Neural cell (in vitro differentiated cells): ENCODE measurements around the gene NUDT16. TPM values are rescaled to one million over a fixed set of nuclear protein-coding genes. Genes with fewer than 3 reads are reported as not detected.
"Not testable (repeated sequence)": the region's sequence is repeated elsewhere in the genome, so short reads cannot be mapped to it uniquely, and the experiment has no call there.

Source experiments
- H2AFZ ChIP-seq: fragments of 200-600, 300-800 bp; sonication (generic), shearing (Covaris generic); 2 replicates; pipeline ENCODE4 v1.6.0; 2014; ENCODE audit warnings: low read depth, mild to moderate bottlenecking, antibody characterized with exemption, low read length, moderate library complexity
- H3F3A ChIP-seq: fragments of 200-600 bp; shearing (Covaris generic); 2 replicates; pipeline ENCODE4 v1.6.1; 2016; ENCODE audit warnings: mild to moderate bottlenecking, moderate library complexity, mixed read lengths, antibody characterized with exemption, low read length; ENCODE audit not compliant: insufficient read depth, poor library complexity, severe bottlenecking
- H3K27ac ChIP-seq: fragments of 200-600, 300-800 bp; sonication (generic), shearing (Covaris generic); 2 replicates; pipeline ENCODE4 v1.5.1; 2014; ENCODE audit warnings: mild to moderate bottlenecking, low read length, moderate library complexity
- H3K27me3 ChIP-seq: fragments of 300-800, 200-600 bp; sonication (generic), shearing (Covaris generic); 2 replicates; pipeline ENCODE4 v1.6.0; 2014; ENCODE audit warnings: mild to moderate bottlenecking, low read depth, low read length, moderate library complexity; ENCODE audit not compliant: insufficient read depth
- H3K36me3 ChIP-seq: fragments of 300-800, 200-600 bp; sonication (generic), shearing (Covaris generic); 2 replicates; pipeline ENCODE4 v1.5.1; 2014; ENCODE audit warnings: mild to moderate bottlenecking, antibody characterized with exemption, low read length, moderate library complexity; ENCODE audit not compliant: insufficient read depth
- H3K4me2 ChIP-seq: fragments of 300-800, 200-600 bp; sonication (generic), shearing (Covaris generic); 2 replicates; pipeline ENCODE4 v1.6.0; 2014; ENCODE audit warnings: mild to moderate bottlenecking, low read length
- H3K4me3 ChIP-seq: fragments of 300-800, 200-600 bp; sonication (generic), shearing (Covaris generic); 2 replicates; pipeline ENCODE4 v1.5.1; 2014; ENCODE audit warnings: mild to moderate bottlenecking, low read length, moderate library complexity
- H3K79me2 ChIP-seq: fragments of 200-600 bp; shearing (Covaris generic); replicated peaks from 2 replicates; pipeline ENCODE4 v1.6.0; 2014; ENCODE audit warnings: mild to moderate bottlenecking, low read length, moderate library complexity; ENCODE audit not compliant: insufficient read depth
- H3K9ac ChIP-seq: fragments of 300-800, 200-600 bp; sonication (generic), shearing (Covaris generic); 2 replicates; pipeline ENCODE4 v1.6.1; 2016; ENCODE audit warnings: mild to moderate bottlenecking, low read length, mixed read lengths
- H3K9me2 ChIP-seq: fragments of 200-600 bp; shearing (Covaris generic); 2 replicates; pipeline ENCODE4 v1.6.1; 2016; ENCODE audit warnings: mild to moderate bottlenecking, low read length, mixed read lengths; ENCODE audit not compliant: insufficient read depth
- H3K9me3 ChIP-seq: fragments of 200-600, 300-800 bp; sonication (generic), shearing (Covaris generic); 2 replicates; pipeline ENCODE4 v1.6.1; 2016; ENCODE audit warnings: mild to moderate bottlenecking, mixed run types, low read length, moderate library complexity, mixed read lengths
- H4K20me1 ChIP-seq: fragments of 200-600 bp; shearing (Covaris generic); 2 replicates; pipeline ENCODE4 v1.6.1; 2016; ENCODE audit warnings: mild to moderate bottlenecking, mixed run types; ENCODE audit not compliant: insufficient read depth
- EP300 ChIP-seq: fragments of 450-650 bp; conservative IDR thresholded peaks from 2 replicates; pipeline ENCODE4 v1.6.1; 2014; ENCODE audit warnings: antibody characterized with exemption, mild to moderate bottlenecking, moderate library complexity; ENCODE audit not compliant: poor library complexity, severe bottlenecking
- EZH2 ChIP-seq: fragments of 200-600, 300-800 bp; shearing (Covaris generic), sonication (generic); IDR thresholded peaks from 2 replicates; pipeline ENCODE4 v1.6.1; 2014; ENCODE audit warnings: antibody characterized with exemption, low read length, borderline replicate concordance, mild to moderate bottlenecking; ENCODE audit not compliant: insufficient read depth, poor library complexity, severe bottlenecking
- MXI1 ChIP-seq: fragments of 450-650 bp; conservative IDR thresholded peaks from 2 replicates; pipeline ENCODE4 v1.6.1; 2014; ENCODE audit warnings: antibody characterized with exemption, mild to moderate bottlenecking; ENCODE audit not compliant: poor library complexity, severe bottlenecking
- POLR2AphosphoS5 ChIP-seq: IDR thresholded peaks from 2 replicates; pipeline ENCODE4 v1.6.1; 2012
- RAD21 ChIP-seq: fragments of 450-650 bp; conservative IDR thresholded peaks from 2 replicates; pipeline ENCODE4 v1.6.1; 2014; ENCODE audit warnings: antibody characterized with exemption, mild to moderate bottlenecking, moderate library complexity
- SMC3 ChIP-seq: fragments of 450-650 bp; conservative IDR thresholded peaks from 2 replicates; pipeline ENCODE4 v1.6.1; 2014; ENCODE audit warnings: antibody characterized with exemption, mild to moderate bottlenecking, moderate library complexity; ENCODE audit not compliant: poor library complexity
- TAF1 ChIP-seq: IDR thresholded peaks from 2 replicates; pipeline ENCODE4 v1.6.1; 2012; ENCODE audit warnings: low read depth
- polyA plus RNA-seq: library from polyadenylated mRNA; depleted of rRNA; stranded (reverse); fragments of >200 nt; gene quantifications from 2 replicates; pipeline ENCODE4 v1.2.3, GENCODE V29; 2014
- TF ChIP-seq, protein P1 (sequence below): fragments of 450-650 bp; IDR thresholded peaks from 2 replicates; pipeline ENCODE4 v1.5.1; 2014; ENCODE audit warnings: antibody characterized with exemption, mild to moderate bottlenecking, moderate library complexity; ENCODE audit not compliant: poor library complexity, severe bottlenecking
- TF ChIP-seq, protein P2 (sequence below): IDR thresholded peaks from 2 replicates; pipeline ENCODE4 v1.6.1; 2012; ENCODE audit warnings: borderline replicate concordance

NUDT16 gene
- polyA plus RNA-seq, 1 donor from 2014 or later: 6.1 TPM

DNA sequence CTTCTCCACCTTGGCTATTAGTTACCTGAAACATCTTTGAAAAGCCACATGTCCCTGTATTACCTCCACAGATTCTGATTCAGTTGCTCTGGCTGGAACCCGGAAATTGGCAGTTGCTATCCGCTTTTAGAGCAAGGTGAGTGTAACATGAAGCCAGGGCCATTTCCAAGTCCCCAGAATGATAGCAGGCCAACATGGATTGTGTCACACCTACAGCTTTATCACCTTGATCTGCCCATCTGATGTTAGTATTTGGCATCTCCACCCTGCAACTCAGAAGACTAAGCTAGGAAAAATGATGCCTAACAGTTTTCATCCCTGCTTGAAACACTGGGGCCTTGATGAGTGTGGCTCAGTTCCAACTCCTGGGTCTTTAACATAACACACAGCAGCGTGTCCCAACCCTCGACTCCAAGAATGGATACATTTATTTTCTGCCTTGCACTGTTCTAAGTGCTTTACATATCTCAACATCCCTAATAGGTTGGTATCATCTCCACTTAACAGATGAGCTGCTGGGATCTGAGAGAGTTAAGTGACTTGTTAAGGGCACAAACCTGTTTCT, 21.3 kb upstream of the NUDT16 start:
- Histone ChIP-seq H3K9ac (no peak overlapping the region), H3K36me3 (no peaks in the 10 kb centered on the region), H3K27ac (no peak overlapping the region), H3K4me2 (no peak overlapping the region), H3K27me3 (peaks cover 13% of the 10 kb centered on the region), H3K9me2 (no peaks in the 10 kb centered on the region), H3K9me3 (no peaks in the 10 kb centered on the region), H4K20me1 (no peaks in the 10 kb centered on the region), H2AFZ (no peak overlapping the region), H3K4me3 (no peak overlapping the region), H3F3A (no peaks in the 10 kb centered on the region), H3K79me2 (no peaks in the 10 kb centered on the region)
- no peak for TF ChIP-seq TAF1
- no peak for TF ChIP-seq EP300
- no peak for TF ChIP-seq EZH2

DNA sequence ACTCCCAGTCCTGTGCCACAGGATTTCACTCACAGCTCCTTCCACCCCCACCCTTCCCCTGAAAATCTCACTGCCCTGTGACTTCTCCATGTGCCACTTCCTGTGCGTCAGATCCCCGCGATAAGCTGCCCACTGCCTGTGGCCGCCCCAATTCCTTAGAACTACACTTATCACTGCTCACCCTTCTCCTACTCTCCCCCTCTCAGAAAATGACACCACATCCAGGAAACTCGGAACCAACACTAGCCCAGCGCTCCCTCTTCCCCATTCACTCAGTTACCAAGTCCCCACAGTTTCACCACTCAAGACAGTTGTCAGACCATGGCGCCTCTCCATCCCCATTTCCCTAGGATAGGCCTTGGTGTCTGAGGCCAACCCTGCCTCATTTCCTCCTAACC, 20.5 kb upstream of the NUDT16 start:
- not testable (repeated sequence) for H3K4me2 ChIP-seq, H3F3A ChIP-seq, H3K9ac ChIP-seq, H3K9me3 ChIP-seq, H2AFZ ChIP-seq, H3K36me3 ChIP-seq, H3K27ac ChIP-seq, H3K79me2 ChIP-seq, H4K20me1 ChIP-seq, H3K4me3 ChIP-seq, H3K9me2 ChIP-seq
- peaks cover 13% of the 10 kb centered on the region for H3K27me3 ChIP-seq

DNA sequence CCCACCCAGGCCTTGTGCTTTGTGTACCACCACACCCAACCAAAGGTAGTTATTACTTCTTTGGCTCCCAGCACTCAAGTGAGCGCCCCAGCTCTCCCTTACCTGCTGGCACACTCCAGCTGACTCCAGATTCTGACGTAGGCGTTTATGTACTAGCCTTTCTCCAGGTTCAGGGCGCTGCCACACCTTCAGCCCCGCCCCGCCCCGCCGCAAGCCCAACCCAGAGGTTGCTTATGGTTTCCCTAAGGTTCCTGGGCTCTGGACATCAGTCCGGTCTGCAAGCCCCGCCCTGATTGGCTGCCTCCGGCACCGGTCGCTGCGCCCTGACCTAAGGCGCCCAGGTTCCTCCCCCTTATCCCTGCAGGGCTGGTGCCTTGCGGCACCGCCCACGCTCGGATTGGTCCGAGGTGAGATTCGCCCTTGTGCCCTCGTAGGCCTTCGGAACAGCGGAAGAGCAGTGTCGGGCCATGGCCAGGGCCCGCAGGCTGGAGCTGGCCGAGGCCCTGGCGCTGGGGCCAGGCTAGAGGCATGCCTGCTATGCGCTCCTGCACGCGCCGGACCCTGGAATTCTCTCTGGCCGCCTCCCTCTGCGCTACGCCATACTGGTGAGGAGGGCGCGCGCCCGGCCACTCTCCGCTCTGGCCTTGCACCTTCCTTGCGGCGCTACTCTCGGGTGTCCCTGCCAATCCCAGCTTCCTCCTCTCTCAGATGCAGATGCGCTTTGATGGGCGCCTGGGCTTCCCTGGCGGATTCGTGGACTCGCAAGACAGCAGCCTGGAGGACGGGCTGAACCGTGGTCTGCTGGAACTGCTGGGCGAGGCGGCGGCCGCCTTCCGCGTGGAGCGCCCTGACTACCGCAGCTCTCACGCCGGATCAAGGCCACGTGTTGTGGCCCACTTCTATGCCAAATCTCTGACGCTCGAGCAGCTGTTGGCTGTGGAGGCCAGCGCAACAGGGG, 19.8 kb upstream of the NUDT16 start:
- Histone ChIP-seq H3K27ac (no peak overlapping the region), H3F3A (no peaks in the 10 kb centered on the region), H3K27me3 (peaks cover 13% of the 10 kb centered on the region), H3K9ac (no peak overlapping the region), H3K4me2 (no peak overlapping the region), H3K4me3 (peak overlapping the region; percentile 39), H3K9me2 (no peaks in the 10 kb centered on the region), H3K9me3 (no peaks in the 10 kb centered on the region), H2AFZ (no peak overlapping the region), H4K20me1 (no peaks in the 10 kb centered on the region), H3K36me3 (no peaks in the 10 kb centered on the region), H3K79me2 (no peaks in the 10 kb centered on the region)
- TF ChIP-seq RAD21: no peak
- no peak for TF ChIP-seq MXI1
- no peak for TF ChIP-seq POLR2AphosphoS5

DNA sequence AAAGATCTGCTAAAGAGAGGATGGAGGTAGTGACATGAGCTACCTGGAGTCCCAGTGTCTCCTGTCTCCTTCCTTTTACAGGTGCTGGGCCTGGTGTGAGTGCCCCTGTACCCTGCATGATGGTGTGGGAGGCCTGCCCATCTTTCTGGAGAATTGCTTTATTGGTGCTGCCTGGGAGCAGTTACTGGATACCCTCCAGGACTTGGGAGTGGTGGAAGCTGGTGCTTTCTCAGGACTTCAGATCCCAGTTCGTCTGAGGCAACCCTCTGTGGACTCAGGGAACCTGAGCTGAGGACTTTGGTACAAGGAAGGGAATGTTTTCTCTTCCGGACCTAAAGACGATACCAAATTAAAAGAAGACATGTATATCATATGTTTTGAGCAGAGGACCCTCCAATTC, 18.3 kb upstream of the NUDT16 start:
- Histone ChIP-seq H4K20me1 (no peaks in the 10 kb centered on the region), H3K4me2 (no peak overlapping the region), H3K36me3 (no peaks in the 10 kb centered on the region), H3K9me2 (no peaks in the 10 kb centered on the region), H3K9ac (no peak overlapping the region), H3K4me3 (no peak overlapping the region), H3K27me3 (peaks cover 13% of the 10 kb centered on the region), H3K9me3 (no peaks in the 10 kb centered on the region), H3F3A (no peaks in the 10 kb centered on the region), H3K27ac (no peak overlapping the region), H3K79me2 (no peaks in the 10 kb centered on the region), H2AFZ (no peak overlapping the region)
- TF ChIP-seq RAD21 (no peak), POLR2AphosphoS5 (no peak), MXI1 (no peak), SMC3 (no peak), TAF1 (no peak), EP300 (no peak), EZH2 (no peak)
- TF ChIP-seq, protein P1, sequence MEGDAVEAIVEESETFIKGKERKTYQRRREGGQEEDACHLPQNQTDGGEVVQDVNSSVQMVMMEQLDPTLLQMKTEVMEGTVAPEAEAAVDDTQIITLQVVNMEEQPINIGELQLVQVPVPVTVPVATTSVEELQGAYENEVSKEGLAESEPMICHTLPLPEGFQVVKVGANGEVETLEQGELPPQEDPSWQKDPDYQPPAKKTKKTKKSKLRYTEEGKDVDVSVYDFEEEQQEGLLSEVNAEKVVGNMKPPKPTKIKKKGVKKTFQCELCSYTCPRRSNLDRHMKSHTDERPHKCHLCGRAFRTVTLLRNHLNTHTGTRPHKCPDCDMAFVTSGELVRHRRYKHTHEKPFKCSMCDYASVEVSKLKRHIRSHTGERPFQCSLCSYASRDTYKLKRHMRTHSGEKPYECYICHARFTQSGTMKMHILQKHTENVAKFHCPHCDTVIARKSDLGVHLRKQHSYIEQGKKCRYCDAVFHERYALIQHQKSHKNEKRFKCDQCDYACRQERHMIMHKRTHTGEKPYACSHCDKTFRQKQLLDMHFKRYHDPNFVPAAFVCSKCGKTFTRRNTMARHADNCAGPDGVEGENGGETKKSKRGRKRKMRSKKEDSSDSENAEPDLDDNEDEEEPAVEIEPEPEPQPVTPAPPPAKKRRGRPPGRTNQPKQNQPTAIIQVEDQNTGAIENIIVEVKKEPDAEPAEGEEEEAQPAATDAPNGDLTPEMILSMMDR: no peak
- TF ChIP-seq, protein P2, sequence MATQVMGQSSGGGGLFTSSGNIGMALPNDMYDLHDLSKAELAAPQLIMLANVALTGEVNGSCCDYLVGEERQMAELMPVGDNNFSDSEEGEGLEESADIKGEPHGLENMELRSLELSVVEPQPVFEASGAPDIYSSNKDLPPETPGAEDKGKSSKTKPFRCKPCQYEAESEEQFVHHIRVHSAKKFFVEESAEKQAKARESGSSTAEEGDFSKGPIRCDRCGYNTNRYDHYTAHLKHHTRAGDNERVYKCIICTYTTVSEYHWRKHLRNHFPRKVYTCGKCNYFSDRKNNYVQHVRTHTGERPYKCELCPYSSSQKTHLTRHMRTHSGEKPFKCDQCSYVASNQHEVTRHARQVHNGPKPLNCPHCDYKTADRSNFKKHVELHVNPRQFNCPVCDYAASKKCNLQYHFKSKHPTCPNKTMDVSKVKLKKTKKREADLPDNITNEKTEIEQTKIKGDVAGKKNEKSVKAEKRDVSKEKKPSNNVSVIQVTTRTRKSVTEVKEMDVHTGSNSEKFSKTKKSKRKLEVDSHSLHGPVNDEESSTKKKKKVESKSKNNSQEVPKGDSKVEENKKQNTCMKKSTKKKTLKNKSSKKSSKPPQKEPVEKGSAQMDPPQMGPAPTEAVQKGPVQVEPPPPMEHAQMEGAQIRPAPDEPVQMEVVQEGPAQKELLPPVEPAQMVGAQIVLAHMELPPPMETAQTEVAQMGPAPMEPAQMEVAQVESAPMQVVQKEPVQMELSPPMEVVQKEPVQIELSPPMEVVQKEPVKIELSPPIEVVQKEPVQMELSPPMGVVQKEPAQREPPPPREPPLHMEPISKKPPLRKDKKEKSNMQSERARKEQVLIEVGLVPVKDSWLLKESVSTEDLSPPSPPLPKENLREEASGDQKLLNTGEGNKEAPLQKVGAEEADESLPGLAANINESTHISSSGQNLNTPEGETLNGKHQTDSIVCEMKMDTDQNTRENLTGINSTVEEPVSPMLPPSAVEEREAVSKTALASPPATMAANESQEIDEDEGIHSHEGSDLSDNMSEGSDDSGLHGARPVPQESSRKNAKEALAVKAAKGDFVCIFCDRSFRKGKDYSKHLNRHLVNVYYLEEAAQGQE: no peak
